CD14-positive monocyte (primary cell): ENCODE measurements around the gene CDH3. TPM values are rescaled to one million over a fixed set of nuclear protein-coding genes. Genes with fewer than 3 reads are reported as not detected.

ENCODE experiments used
- DNase-seq, 3 donors: peaks; one replicate each; pipeline ENCODE4 v3.0.0-alpha.2; 2011 to 2022
- H2AFZ ChIP-seq: 2 replicates; pipeline ENCODE4 v1.6.0; 2012; ENCODE audit warnings: mild to moderate bottlenecking, low read depth, low read length, inconsistent platforms; ENCODE audit not compliant: insufficient read depth, poor library complexity, severe bottlenecking
- H3K27ac ChIP-seq, 2 donors: 1 replicate in 1 of 2; 2 replicates in 1 of 2; pipeline ENCODE4 v1.5.1; 2012 to 2013; ENCODE audit warnings: low read length in 2 of 2, control low read depth in 1 of 2, inconsistent platforms in 1 of 2, low read depth in 1 of 2, mild to moderate bottlenecking in 1 of 2
- H3K27me3 ChIP-seq, 2 donors: one replicate each; pipeline versions ENCODE4 v1.6.0 to v1.6.1; 2011 to 2013; ENCODE audit warnings: low read length in 2 of 2; ENCODE audit not compliant: control insufficient read depth in 2 of 2, insufficient read depth in 2 of 2
- H3K36me3 ChIP-seq, 2 donors: replicated peaks in 1 of 2; 1 replicate in 1 of 2; 2 replicates in 1 of 2; pipeline versions ENCODE4 v1.5.1 to v1.6.1; 2012 to 2013; ENCODE audit warnings: low read length in 2 of 2, control low read depth in 1 of 2, inconsistent platforms in 1 of 2, mild to moderate bottlenecking in 1 of 2; ENCODE audit not compliant: insufficient read depth in 2 of 2, control insufficient read depth in 1 of 2
- H3K4me1 ChIP-seq, 2 donors: 1 replicate in 1 of 2; 2 replicates in 1 of 2; pipeline versions ENCODE4 v1.5.1 to v1.6.1; 2012 to 2013; ENCODE audit warnings: low read length in 2 of 2, control low read depth in 1 of 2, inconsistent platforms in 1 of 2, mild to moderate bottlenecking in 1 of 2, moderate library complexity in 1 of 2; ENCODE audit not compliant: insufficient read depth in 2 of 2, control insufficient read depth in 1 of 2
- H3K4me2 ChIP-seq: replicated peaks from 2 replicates; pipeline ENCODE3; 2012; ENCODE audit warnings: low read length, moderate library complexity, mild to moderate bottlenecking; ENCODE audit not compliant: poor library complexity, severe bottlenecking; ENCODE audit errors: extremely low read depth
- H3K4me3 ChIP-seq, 3 experiments: fragments of 200-600 bp in 1 of 3; sonication (generic) in 1 of 3; replicated peaks in 1 of 3; 1 replicate in 2 of 3; 2 replicates in 1 of 3; pipeline ENCODE4 v1.5.1; 2011 to 2013; ENCODE audit warnings: low read length in 3 of 3, mild to moderate bottlenecking in 3 of 3, control low read depth in 2 of 3, low read depth in 2 of 3, inconsistent platforms in 1 of 3, moderate library complexity in 1 of 3
- H3K79me2 ChIP-seq: 2 replicates; pipeline ENCODE4 v1.6.0; 2012; ENCODE audit warnings: mild to moderate bottlenecking, control low read depth, inconsistent platforms, low read length, moderate library complexity; ENCODE audit not compliant: insufficient read depth
- H3K9ac ChIP-seq: 2 replicates; pipeline ENCODE4 v1.6.0; 2017; ENCODE audit warnings: low read length, mild to moderate bottlenecking; ENCODE audit not compliant: insufficient read depth, poor library complexity, severe bottlenecking
- H3K9me3 ChIP-seq, 2 donors: replicated peaks in 1 of 2; 1 replicate in 1 of 2; 2 replicates in 1 of 2; pipeline versions ENCODE4 v1.5.1 to v1.6.1; 2012 to 2013; ENCODE audit warnings: low read length in 2 of 2, control low read depth in 1 of 2; ENCODE audit not compliant: control insufficient read depth in 1 of 2, insufficient read depth in 1 of 2
- H4K20me1 ChIP-seq: 2 replicates; pipeline ENCODE4 v1.6.0; 2012; ENCODE audit warnings: mild to moderate bottlenecking, low read length, control low read depth, moderate library complexity; ENCODE audit not compliant: insufficient read depth
- H3K27ac Mint-ChIP-seq, 7 donors: one replicate each; pipeline ENCODE4 v1.8.0; 2020; ENCODE audit warnings: mild to moderate bottlenecking in 7 of 7, mixed read lengths in 7 of 7, moderate library complexity in 6 of 7, inconsistent platforms in 2 of 7
- H3K27me3 Mint-ChIP-seq, 3 donors: one replicate each; pipeline ENCODE4 v1.8.0; 2021 to 2022; ENCODE audit warnings: low read depth in 3 of 3, mild to moderate bottlenecking in 3 of 3, mixed read lengths in 3 of 3, moderate library complexity in 3 of 3, inconsistent platforms in 1 of 3
- H3K36me3 Mint-ChIP-seq, 2 donors: one replicate each; pipeline ENCODE4 v1.8.0; 2020; ENCODE audit warnings: mixed read lengths in 2 of 2, inconsistent platforms in 1 of 2, mild to moderate bottlenecking in 1 of 2
- H3K4me1 Mint-ChIP-seq: one replicate; pipeline ENCODE4 v1.8.0; 2020; ENCODE audit warnings: mild to moderate bottlenecking, mixed read lengths
- H3K4me3 Mint-ChIP-seq, 2 donors: one replicate each; pipeline ENCODE4 v1.8.0; 2020; ENCODE audit warnings: mild to moderate bottlenecking in 2 of 2, mixed read lengths in 2 of 2, moderate library complexity in 1 of 2
- H3K9me3 Mint-ChIP-seq, 7 donors: one replicate each; pipeline ENCODE4 v1.8.0; 2020 to 2022; ENCODE audit warnings: mixed read lengths in 7 of 7, mild to moderate bottlenecking in 6 of 7, moderate library complexity in 6 of 7, inconsistent platforms in 2 of 7
- CTCF ChIP-seq: fragments of 200-600 bp; IDR thresholded peaks from one replicate; pipeline ENCODE4 v1.8.0; 2022; ENCODE audit warnings: antibody characterized with exemption, mild to moderate bottlenecking
- WGBS: methylation state at CpG from one replicate; pipeline ENCODE4 v1.1.5; 2013; ENCODE audit warnings: missing lambda C conversion rate; ENCODE audit not compliant: insufficient coverage; 5-methylcytosine and 5-hydroxymethylcytosine counted together
- intact Hi-C, 2 donors: fragments of 100-400 bp; cut with micrococcal nuclease; formaldehyde crosslinking; loops; one replicate each; pipeline versions ENCODE4 v1.15.0 to v1.15.1; 2023
- polyA plus RNA-seq, 3 donors: library from polyadenylated mRNA; depleted of rRNA in 1 of 3; unstranded in 2 of 3; stranded (reverse) in 1 of 3; fragments of 300-500 nt in 2 of 3; fragments of >200 nt in 1 of 3; fragmentation: Illumina TruSeq in 2 of 3; gene quantifications; 1 replicate in 2 of 3; 2 replicates in 1 of 3; pipeline ENCODE4 v1.2.3, GENCODE V29; 2012 to 2021

CDH3 gene
- polyA plus RNA-seq, 3 donors: not detected

GRCh38 chr16:68646953-68647659 is 2.0 kb downstream of the CDH3 start:
- no peak overlapping the region for H3K4me3 ChIP-seq
- H3K36me3 ChIP-seq: no peaks in the 10 kb centered on the region
- peaks cover 0 to 35% of the 10 kb centered on the region in 2 donors for H3K9me3 ChIP-seq
- no peak overlapping the region for H3K27ac Mint-ChIP-seq
- H3K9ac ChIP-seq: no peak overlapping the region
- no peak overlapping the region for H3K4me2 ChIP-seq
- no peak for DNase-seq
- peaks cover 0 to 8% (median 3%) of the 10 kb centered on the region in 7 donors for H3K9me3 Mint-ChIP-seq
- peaks cover 14% of the 10 kb centered on the region for H3K4me1 Mint-ChIP-seq
- H3K36me3 Mint-ChIP-seq: no peaks in the 10 kb centered on the region
- 46% methylated on average over 10 of the region's 18 CpGs for WGBS
- no peak for TF ChIP-seq CTCF
- peaks cover 50 to 74% of the 10 kb centered on the region in 2 donors for H3K27me3 ChIP-seq
- H4K20me1 ChIP-seq: no peaks in the 10 kb centered on the region
- H3K4me1 ChIP-seq: peaks cover 6 to 14% of the 10 kb centered on the region in 2 donors
- intact Hi-C loops: no loop called here
- H3K27ac ChIP-seq: no peak overlapping the region
- peak overlapping the region in 1 of 2 donors; percentile 64 for H3K4me3 Mint-ChIP-seq
- peaks cover 71 to 80% (median 72%) of the 10 kb centered on the region in 3 donors for H3K27me3 Mint-ChIP-seq
- no peak overlapping the region for H2AFZ ChIP-seq
- no peaks in the 10 kb centered on the region for H3K79me2 ChIP-seq

DNA sequence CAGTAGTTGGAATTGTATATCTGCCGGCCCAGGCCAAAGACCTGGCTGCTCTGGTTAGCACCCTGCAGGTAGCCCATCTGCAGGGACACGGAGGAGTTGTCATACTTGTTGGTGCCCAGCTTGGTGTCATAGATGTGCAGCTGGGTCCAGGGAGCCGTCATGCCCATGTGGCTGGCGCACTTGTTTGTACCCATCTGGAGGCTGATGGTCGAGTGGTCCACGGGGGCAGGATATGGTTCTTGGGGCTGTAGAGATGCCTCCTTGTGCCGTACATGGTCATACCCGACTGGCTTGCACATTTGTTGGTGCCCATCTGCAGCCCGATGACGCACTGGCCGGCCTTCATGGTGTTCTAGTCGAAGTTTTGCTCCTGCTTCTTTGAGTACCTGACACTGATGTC is 6.0 kb downstream of the CDH3 start:
- peaks cover 0 to 2% (median under 1%) of the 10 kb centered on the region in 7 donors for H3K9me3 Mint-ChIP-seq
- H3K36me3 Mint-ChIP-seq: no peaks in the 10 kb centered on the region
- Histone ChIP-seq H3K27ac (no peak overlapping the region), H3K4me3 (no peak overlapping the region), H4K20me1 (no peaks in the 10 kb centered on the region), H3K4me2 (no peak overlapping the region), H3K9ac (no peak overlapping the region), H3K79me2 (no peaks in the 10 kb centered on the region), H3K36me3 (no peaks in the 10 kb centered on the region), H3K4me1 (no peaks in the 10 kb centered on the region), H2AFZ (no peak overlapping the region), H3K9me3 (peaks cover 0 to 9% of the 10 kb centered on the region in 2 donors), H3K27me3 (peaks cover 18 to 33% of the 10 kb centered on the region in 2 donors)
- intact Hi-C loops: no loop called here
- no peak overlapping the region for H3K27ac Mint-ChIP-seq
- H3K27me3 Mint-ChIP-seq: peaks cover 32 to 45% (median 35%) of the 10 kb centered on the region in 3 donors
- H3K4me3 Mint-ChIP-seq: no peak overlapping the region
- 91% methylated on average over 12 of the region's 12 CpGs for WGBS
- peaks cover 5% of the 10 kb centered on the region for H3K4me1 Mint-ChIP-seq
- TF ChIP-seq CTCF: no peak
- no peak for DNase-seq
